ENCODE results near the gene SH3TC1.

The SH3TC1 gene

DNA sequence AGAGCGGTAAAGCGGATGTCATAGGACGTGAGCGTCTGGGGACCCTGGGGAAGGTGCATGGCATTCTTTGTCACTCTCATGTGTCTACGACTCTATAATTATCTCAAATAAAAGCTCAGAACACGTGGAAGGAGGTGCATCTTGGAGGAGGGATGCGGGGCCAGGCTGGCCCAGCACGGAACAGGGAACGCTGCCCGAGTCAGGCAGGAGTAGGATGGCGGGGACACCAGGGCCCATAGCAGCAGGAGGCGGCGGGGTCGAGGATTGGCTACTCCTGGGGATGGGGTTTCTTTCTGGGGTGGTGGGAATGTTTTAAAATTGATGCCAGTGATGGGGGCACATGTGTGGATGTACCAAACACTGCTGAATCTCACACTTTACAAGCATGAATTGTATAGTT lies 65.0 kb downstream of the SH3TC1 start:
- H3K4me1 ChIP-seq (ENCODE audit: insufficient read depth, low read length, poor library complexity, severe bottlenecking): no peaks in the 10 kb centered on the region
- H3K4me3 ChIP-seq (ENCODE audit: low read length, poor library complexity, severe bottlenecking): no peak overlapping the region
- H3K36me3 ChIP-seq (ENCODE audit: insufficient read depth, low read length): no peaks in the 10 kb centered on the region
- H4K20me1 ChIP-seq (ENCODE audit: insufficient read depth, low read length, poor library complexity, severe bottlenecking): no peaks in the 10 kb centered on the region
- no peak overlapping the region for H3K9ac ChIP-seq (ENCODE audit: low read depth, low read length, poor library complexity, severe bottlenecking)
- H3K9me2 ChIP-seq (replicated peaks; ENCODE audit: low read depth, low read length): no peaks in the 10 kb centered on the region
- H3K4me2 ChIP-seq (ENCODE audit: low read depth, low read length, poor library complexity, severe bottlenecking): no peak overlapping the region
- H3K79me2 ChIP-seq (ENCODE audit: insufficient read depth, low read length): no peaks in the 10 kb centered on the region
- no peaks in the 10 kb centered on the region for H3F3A ChIP-seq (ENCODE audit: low read depth)
- no peaks in the 10 kb centered on the region for H3K9me3 ChIP-seq (ENCODE audit: insufficient read depth, low read depth, low read length)
- no peaks in the 10 kb centered on the region for H3K27me3 ChIP-seq (ENCODE audit: insufficient read depth, low read length, poor library complexity, severe bottlenecking)
- no peak overlapping the region for H2AFZ ChIP-seq (ENCODE audit: low read length)
- TF ChIP-seq, protein P1, sequence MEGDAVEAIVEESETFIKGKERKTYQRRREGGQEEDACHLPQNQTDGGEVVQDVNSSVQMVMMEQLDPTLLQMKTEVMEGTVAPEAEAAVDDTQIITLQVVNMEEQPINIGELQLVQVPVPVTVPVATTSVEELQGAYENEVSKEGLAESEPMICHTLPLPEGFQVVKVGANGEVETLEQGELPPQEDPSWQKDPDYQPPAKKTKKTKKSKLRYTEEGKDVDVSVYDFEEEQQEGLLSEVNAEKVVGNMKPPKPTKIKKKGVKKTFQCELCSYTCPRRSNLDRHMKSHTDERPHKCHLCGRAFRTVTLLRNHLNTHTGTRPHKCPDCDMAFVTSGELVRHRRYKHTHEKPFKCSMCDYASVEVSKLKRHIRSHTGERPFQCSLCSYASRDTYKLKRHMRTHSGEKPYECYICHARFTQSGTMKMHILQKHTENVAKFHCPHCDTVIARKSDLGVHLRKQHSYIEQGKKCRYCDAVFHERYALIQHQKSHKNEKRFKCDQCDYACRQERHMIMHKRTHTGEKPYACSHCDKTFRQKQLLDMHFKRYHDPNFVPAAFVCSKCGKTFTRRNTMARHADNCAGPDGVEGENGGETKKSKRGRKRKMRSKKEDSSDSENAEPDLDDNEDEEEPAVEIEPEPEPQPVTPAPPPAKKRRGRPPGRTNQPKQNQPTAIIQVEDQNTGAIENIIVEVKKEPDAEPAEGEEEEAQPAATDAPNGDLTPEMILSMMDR (conservative IDR thresholded peaks at IDR 0.05; ENCODE audit: low read length): no peak
- no peak for TF ChIP-seq EZH2phosphoT487 (IDR thresholded peaks at IDR 0.05; ENCODE audit: borderline replicate concordance)

DNA sequence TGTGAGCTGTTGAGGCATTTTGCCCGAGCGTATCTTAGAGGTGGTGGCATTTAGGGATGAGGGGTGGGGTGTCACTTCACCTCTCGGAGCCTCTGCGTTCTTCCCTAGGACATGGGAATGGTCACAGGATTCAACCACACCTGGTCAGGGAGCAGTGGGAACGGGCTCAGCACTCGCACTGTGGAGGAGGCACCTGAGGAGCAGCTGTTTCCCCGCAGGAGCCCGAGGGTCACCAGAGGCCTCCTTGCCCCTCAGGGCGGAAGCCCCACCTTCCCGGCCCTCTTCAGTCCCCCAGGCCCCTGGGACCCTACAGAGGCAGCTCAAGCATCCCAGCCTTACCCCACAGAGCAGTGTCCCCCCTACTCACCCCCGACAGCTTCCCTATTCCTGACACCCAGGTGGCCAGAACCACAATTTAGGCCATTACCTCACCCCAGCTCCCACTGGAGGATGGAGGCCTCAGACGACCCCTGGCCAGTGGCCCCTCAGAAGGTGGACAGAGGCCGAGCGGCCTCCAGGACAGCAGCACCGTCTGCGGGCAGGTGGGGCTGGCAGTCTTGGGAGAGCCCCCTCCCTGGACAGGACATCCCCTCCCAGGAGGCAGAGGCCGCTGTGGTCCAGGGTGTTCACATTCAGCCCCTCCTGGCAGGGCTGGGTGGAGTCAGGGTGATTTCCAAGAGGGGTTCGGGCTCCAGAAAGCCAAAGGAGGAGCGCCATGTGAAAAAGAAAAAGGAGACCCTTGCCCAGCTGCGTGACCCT lies 66.3 kb downstream of the SH3TC1 start:
- Histone ChIP-seq H3K4me2 (ENCODE audit: low read depth, low read length, poor library complexity, severe bottlenecking) (no peak overlapping the region), H3K27me3 (ENCODE audit: insufficient read depth, low read length, poor library complexity, severe bottlenecking) (no peaks in the 10 kb centered on the region), H3K79me2 (ENCODE audit: insufficient read depth, low read length) (no peaks in the 10 kb centered on the region), H3K4me3 (ENCODE audit: low read length, poor library complexity, severe bottlenecking) (no peak overlapping the region), H4K20me1 (ENCODE audit: insufficient read depth, low read length, poor library complexity, severe bottlenecking) (no peaks in the 10 kb centered on the region), H3K9ac (ENCODE audit: low read depth, low read length, poor library complexity, severe bottlenecking) (no peak overlapping the region), H3K4me1 (ENCODE audit: insufficient read depth, low read length, poor library complexity, severe bottlenecking) (no peaks in the 10 kb centered on the region), H3F3A (ENCODE audit: low read depth) (no peaks in the 10 kb centered on the region), H3K9me3 (ENCODE audit: insufficient read depth, low read depth, low read length) (no peaks in the 10 kb centered on the region), H3K36me3 (ENCODE audit: insufficient read depth, low read length) (no peaks in the 10 kb centered on the region), H3K9me2 (replicated peaks; ENCODE audit: low read depth, low read length) (no peaks in the 10 kb centered on the region), H2AFZ (ENCODE audit: low read length) (no peak overlapping the region)
- TF ChIP-seq, protein P1 (conservative IDR thresholded peaks at IDR 0.05; ENCODE audit: low read length): no peak
- TF ChIP-seq EZH2phosphoT487 (IDR thresholded peaks at IDR 0.05; ENCODE audit: borderline replicate concordance): no peak

DNA sequence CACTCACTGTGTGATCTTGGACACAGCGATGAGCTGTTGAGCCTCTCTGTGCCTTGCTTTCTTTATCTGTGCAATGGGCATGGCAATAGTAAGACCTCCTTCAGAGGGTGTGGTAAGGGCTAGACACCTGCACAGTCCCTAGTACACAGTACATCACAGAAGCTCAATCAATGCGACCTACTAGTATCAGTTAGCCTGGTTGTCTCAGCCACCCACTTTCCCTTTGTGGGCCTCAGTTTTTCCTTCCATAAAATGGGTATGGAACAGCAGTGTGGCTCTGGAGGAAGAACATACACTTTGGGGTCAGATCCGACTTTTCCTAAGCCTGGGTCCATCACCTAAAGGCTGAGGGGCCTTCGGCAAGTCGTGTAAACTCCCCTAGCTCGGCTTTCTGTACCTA lies 67.0 kb downstream of the SH3TC1 start:
- Histone ChIP-seq H3K36me3 (ENCODE audit: insufficient read depth, low read length) (no peaks in the 10 kb centered on the region), H3K4me3 (ENCODE audit: low read length, poor library complexity, severe bottlenecking) (no peak overlapping the region), H3K79me2 (ENCODE audit: insufficient read depth, low read length) (no peaks in the 10 kb centered on the region), H3K9me2 (replicated peaks; ENCODE audit: low read depth, low read length) (no peaks in the 10 kb centered on the region), H3K27me3 (ENCODE audit: insufficient read depth, low read length, poor library complexity, severe bottlenecking) (no peaks in the 10 kb centered on the region), H3K4me2 (ENCODE audit: low read depth, low read length, poor library complexity, severe bottlenecking) (no peak overlapping the region), H3F3A (ENCODE audit: low read depth) (no peaks in the 10 kb centered on the region), H3K9ac (ENCODE audit: low read depth, low read length, poor library complexity, severe bottlenecking) (no peak overlapping the region), H3K4me1 (ENCODE audit: insufficient read depth, low read length, poor library complexity, severe bottlenecking) (no peaks in the 10 kb centered on the region), H4K20me1 (ENCODE audit: insufficient read depth, low read length, poor library complexity, severe bottlenecking) (no peaks in the 10 kb centered on the region), H3K9me3 (ENCODE audit: insufficient read depth, low read depth, low read length) (no peaks in the 10 kb centered on the region), H2AFZ (ENCODE audit: low read length) (no peak overlapping the region)
- TF ChIP-seq EZH2phosphoT487 (IDR thresholded peaks at IDR 0.05; ENCODE audit: borderline replicate concordance): no peak
- TF ChIP-seq, protein P1 (conservative IDR thresholded peaks at IDR 0.05; ENCODE audit: low read length): no peak
